ENCODE data around the gene CBX3. TPM values are rescaled to one million over a fixed set of nuclear protein-coding genes. Genes with fewer than 3 reads are reported as not detected.

Gene CBX3
- total RNA-seq, 3 donors from 2014 or later (not counting 1 experiment from before 2014, with no cell fraction given) = 103 to 126 (median 109) TPM

DNA sequence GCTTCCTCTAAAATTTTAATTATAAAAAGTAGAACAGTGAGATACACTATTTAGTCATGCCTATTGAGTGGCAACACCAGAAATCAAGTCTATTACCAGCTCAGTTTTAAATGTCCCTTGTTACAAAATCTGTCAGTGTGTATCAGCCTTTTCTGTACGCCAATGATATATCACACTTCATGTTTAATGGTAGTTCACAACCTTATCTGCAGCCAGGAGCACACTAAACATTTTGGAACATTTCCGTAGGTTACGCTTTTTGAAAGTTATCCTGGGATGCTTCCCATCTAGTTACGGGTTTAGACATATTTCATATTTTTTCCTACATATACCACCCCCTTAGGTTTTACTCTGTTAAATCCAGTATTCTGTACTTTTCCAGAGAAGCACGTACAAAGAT is 6.4 kb upstream of the CBX3 start:
- Histone ChIP-seq H3K9me3 (ENCODE audit: control insufficient read depth, insufficient read depth, low read length) (no peaks in the 10 kb centered on the region), H3K27me3 (ENCODE audit: control insufficient read depth, insufficient read depth, low read length) (no peaks in the 10 kb centered on the region), H3K27ac (ENCODE audit: low read length) (peak overlapping the region; percentile 70), H3K36me3 (ENCODE audit: control insufficient read depth, insufficient read depth, low read length) (peaks cover 83% of the 10 kb centered on the region), H3K4me3 (ENCODE audit: low read length) (no peak overlapping the region), H3K4me1 (ENCODE audit: control insufficient read depth, insufficient read depth, low read length) (peaks cover 25% of the 10 kb centered on the region)
- H3K4me1 Mint-ChIP-seq = peaks cover 90 to 91% of the 10 kb centered on the region in 2 donors
- peak overlapping the region; percentile 100 for H3K27ac Mint-ChIP-seq
- WGBS (ENCODE audit: insufficient coverage) = 68% methylated on average over 4 of the region's 5 CpGs
- DNase-seq (peak in 1 of 2 donors; percentile 36), ATAC-seq (peak in 1 of 3 donors; percentile 7)
- TF ChIP-seq, protein P1, sequence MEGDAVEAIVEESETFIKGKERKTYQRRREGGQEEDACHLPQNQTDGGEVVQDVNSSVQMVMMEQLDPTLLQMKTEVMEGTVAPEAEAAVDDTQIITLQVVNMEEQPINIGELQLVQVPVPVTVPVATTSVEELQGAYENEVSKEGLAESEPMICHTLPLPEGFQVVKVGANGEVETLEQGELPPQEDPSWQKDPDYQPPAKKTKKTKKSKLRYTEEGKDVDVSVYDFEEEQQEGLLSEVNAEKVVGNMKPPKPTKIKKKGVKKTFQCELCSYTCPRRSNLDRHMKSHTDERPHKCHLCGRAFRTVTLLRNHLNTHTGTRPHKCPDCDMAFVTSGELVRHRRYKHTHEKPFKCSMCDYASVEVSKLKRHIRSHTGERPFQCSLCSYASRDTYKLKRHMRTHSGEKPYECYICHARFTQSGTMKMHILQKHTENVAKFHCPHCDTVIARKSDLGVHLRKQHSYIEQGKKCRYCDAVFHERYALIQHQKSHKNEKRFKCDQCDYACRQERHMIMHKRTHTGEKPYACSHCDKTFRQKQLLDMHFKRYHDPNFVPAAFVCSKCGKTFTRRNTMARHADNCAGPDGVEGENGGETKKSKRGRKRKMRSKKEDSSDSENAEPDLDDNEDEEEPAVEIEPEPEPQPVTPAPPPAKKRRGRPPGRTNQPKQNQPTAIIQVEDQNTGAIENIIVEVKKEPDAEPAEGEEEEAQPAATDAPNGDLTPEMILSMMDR (IDR thresholded peaks at IDR 0.05) = no peak
- H3K36me3 Mint-ChIP-seq = peaks cover 84% of the 10 kb centered on the region
- H3K27me3 Mint-ChIP-seq (ENCODE audit: low read depth in 2 of 2) = peaks cover 0 to under 1% of the 10 kb centered on the region in 2 donors
- H3K4me3 Mint-ChIP-seq = peak overlapping the region; percentile 83
- H3K9me3 Mint-ChIP-seq = no peaks in the 10 kb centered on the region
- intact Hi-C loops (cut with micrococcal nuclease) = loop anchor here (5.0 kb wide), 1 partner anchor 967 kb away; no protein-coding TSS in a partner anchor

DNA sequence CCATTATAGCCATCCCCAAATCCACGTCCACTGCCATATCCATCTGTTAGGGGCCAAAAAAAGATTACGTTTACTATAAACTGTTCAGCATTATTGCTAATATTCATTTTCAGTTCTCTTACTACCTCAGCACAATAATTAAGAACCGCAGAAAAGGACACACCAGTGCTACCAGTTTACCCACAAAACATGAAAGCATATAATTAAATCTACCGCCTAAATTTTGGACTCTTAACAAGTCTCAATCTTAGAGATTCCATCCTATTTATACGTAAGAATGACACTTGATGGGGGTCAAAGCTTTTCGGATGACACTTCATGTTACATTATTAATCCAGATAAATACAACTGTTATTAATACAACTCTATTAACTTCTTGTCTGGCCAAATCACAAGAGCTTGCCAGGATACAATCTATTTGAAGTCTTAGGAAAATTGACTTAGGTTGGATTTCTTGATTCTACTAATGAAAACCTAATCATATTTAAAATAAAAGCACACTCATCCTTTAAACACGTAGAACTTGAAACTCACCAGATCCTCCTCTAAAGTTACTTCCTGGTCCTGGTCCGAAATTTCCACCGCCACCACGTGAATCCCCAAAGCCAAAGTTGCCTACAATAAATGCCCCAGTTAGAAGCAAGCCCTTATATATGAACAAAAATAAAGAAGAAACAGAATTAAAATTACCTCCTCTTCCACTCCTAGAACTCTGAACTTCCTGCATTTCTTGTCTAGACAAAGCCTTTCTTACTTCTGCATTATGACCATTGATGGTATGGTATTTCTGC is 5.5 kb upstream of the CBX3 start:
- ATAC-seq (no peak), DNase-seq (peak in 1 of 2 donors; percentile 49)
- no peaks in the 10 kb centered on the region for H3K9me3 ChIP-seq (ENCODE audit: control insufficient read depth, insufficient read depth, low read length)
- no peaks in the 10 kb centered on the region for H3K27me3 ChIP-seq (ENCODE audit: control insufficient read depth, insufficient read depth, low read length)
- Mint-ChIP-seq H3K27ac (peak overlapping the region; percentile 100), H3K9me3 (no peaks in the 10 kb centered on the region), H3K27me3 (ENCODE audit: low read depth in 2 of 2) (peaks cover 2 to 5% of the 10 kb centered on the region in 2 donors), H3K4me1 (peaks cover 91% of the 10 kb centered on the region in 2 donors), H3K36me3 (peaks cover 82% of the 10 kb centered on the region), H3K4me3 (peak overlapping the region; percentile 83)
- H3K4me3 ChIP-seq (ENCODE audit: low read length) = no peak overlapping the region
- peak overlapping the region; percentile 44 for H3K27ac ChIP-seq (ENCODE audit: low read length)
- peaks cover 74% of the 10 kb centered on the region for H3K36me3 ChIP-seq (ENCODE audit: control insufficient read depth, insufficient read depth, low read length)
- TF ChIP-seq, protein P1 (IDR thresholded peaks at IDR 0.05) = no peak
- 51% methylated on average over 10 of the region's 10 CpGs for WGBS (ENCODE audit: insufficient coverage)
- intact Hi-C loops (cut with micrococcal nuclease) = loop anchor here (5.0 kb wide), 1 partner anchor 966 kb away; no protein-coding TSS in a partner anchor
- peaks cover 25% of the 10 kb centered on the region for H3K4me1 ChIP-seq (ENCODE audit: control insufficient read depth, insufficient read depth, low read length)

DNA sequence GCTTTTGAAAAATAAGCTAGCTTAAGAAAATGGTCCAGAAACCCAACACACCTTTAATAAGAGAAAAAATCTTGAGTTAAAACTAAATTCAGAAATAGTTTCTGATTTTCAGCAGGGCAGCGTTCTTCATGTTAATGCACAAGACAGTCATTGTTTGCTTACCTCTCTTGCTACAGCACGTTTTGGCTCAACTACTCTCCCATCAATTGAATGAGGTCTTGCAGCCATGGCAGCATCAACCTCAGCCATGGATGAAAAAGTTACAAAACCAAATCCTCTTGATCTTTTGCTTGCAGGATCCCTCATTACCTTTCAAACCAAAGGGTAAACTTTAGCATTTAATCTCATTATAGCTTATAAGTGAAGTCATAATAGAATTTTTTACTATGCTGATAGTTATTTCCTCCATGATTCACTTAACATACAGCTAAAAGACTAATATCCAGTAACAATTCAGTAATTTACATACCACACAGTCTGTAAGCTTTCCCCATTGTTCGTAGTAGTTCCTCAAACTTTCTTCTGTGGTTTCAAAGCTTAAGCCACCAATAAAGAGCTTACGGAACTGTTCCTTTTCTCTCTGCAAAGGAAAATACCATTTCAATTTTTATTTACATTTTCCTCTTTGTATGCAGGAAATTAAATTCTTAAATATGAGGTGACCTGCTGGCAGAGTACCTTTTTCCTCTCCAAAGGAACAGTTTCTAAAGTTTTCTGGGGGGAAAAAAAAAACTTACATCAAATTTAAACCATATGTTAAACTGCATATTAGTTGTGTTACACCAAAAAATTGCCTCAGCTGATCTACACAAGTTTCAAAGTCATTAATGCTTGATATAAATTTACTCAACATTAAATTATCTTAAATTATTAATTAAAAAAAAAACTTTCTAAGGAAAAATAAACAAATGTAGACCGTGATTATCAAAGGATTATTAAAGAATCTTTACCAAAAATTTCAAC is 4.1 kb upstream of the CBX3 start:
- peak overlapping the region; percentile 100 for H3K4me3 Mint-ChIP-seq
- ATAC-seq = no peak
- H3K36me3 ChIP-seq (ENCODE audit: control insufficient read depth, insufficient read depth, low read length) = peaks cover 61% of the 10 kb centered on the region
- no peaks in the 10 kb centered on the region for H3K27me3 ChIP-seq (ENCODE audit: control insufficient read depth, insufficient read depth, low read length)
- whole genome bisulfite sequencing (ENCODE audit: insufficient coverage) = 8% methylated on average over 4 of the region's 5 CpGs
- no peaks in the 10 kb centered on the region for H3K9me3 ChIP-seq (ENCODE audit: control insufficient read depth, insufficient read depth, low read length)
- peak overlapping the region; percentile 87 for H3K4me3 ChIP-seq (ENCODE audit: low read length)
- peaks cover 83% of the 10 kb centered on the region in 2 donors for H3K4me1 Mint-ChIP-seq
- peaks cover 2 to 5% of the 10 kb centered on the region in 2 donors for H3K27me3 Mint-ChIP-seq (ENCODE audit: low read depth in 2 of 2)
- H3K27ac Mint-ChIP-seq = peak overlapping the region; percentile 100
- TF ChIP-seq, protein P1 (IDR thresholded peaks at IDR 0.05) = no peak
- intact Hi-C loops (cut with micrococcal nuclease) = loop anchor here (1.0 to 5.0 kb wide), 4 partner anchors 8 to 965 kb away; partner anchors contain the start of gene NFE2L3
- no peaks in the 10 kb centered on the region for H3K9me3 Mint-ChIP-seq
- H3K36me3 Mint-ChIP-seq = peaks cover 70% of the 10 kb centered on the region
- peak in 1 of 2 donors; percentile 42 for DNase-seq
- peak overlapping the region; percentile 44 for H3K27ac ChIP-seq (ENCODE audit: low read length)
- H3K4me1 ChIP-seq (ENCODE audit: control insufficient read depth, insufficient read depth, low read length) = peaks cover 25% of the 10 kb centered on the region

Measured in natural killer cell (primary cell).